Esophagus (tissue), 2 donors: Measurements from ENCODE around the gene ZFAND5. TPM values are rescaled to one million over a fixed set of nuclear protein-coding genes. Genes with fewer than 3 reads are reported as not detected.

ENCODE experiments used
- H3K27ac ChIP-seq, 2 donors: one replicate each; pipeline ENCODE4 v1.5.1; 2013; ENCODE audit warnings: low read depth in 2 of 2, mild to moderate bottlenecking in 2 of 2, inconsistent platforms in 1 of 2, low read length in 1 of 2, moderate library complexity in 1 of 2
- H3K27me3 ChIP-seq, 2 donors: one replicate each; pipeline ENCODE4 v1.6.1; 2013; ENCODE audit warnings: low read length in 2 of 2, control low read depth in 1 of 2, mild to moderate bottlenecking in 1 of 2; ENCODE audit not compliant: insufficient read depth in 2 of 2, control insufficient read depth in 1 of 2
- H3K36me3 ChIP-seq, 2 donors: one replicate each; pipeline ENCODE4 v1.6.1; 2013; ENCODE audit warnings: low read length in 1 of 2; ENCODE audit not compliant: control insufficient read depth in 2 of 2, insufficient read depth in 2 of 2
- H3K4me1 ChIP-seq, 2 donors: one replicate each; pipeline ENCODE4 v1.6.1; 2013; ENCODE audit warnings: low read length in 1 of 2; ENCODE audit not compliant: control insufficient read depth in 2 of 2, insufficient read depth in 2 of 2
- H3K4me3 ChIP-seq, 2 donors: one replicate each; pipeline ENCODE4 v1.5.1; 2013; ENCODE audit warnings: low read length in 2 of 2, mild to moderate bottlenecking in 2 of 2, low read depth in 1 of 2, moderate library complexity in 1 of 2
- H3K9me3 ChIP-seq, 2 donors: one replicate each; pipeline ENCODE4 v1.6.1; 2013; ENCODE audit warnings: mild to moderate bottlenecking in 2 of 2, low read depth in 1 of 2, low read length in 1 of 2, moderate library complexity in 1 of 2; ENCODE audit not compliant: control insufficient read depth in 2 of 2, insufficient read depth in 1 of 2
- WGBS, 2 donors: extraction: QIAGEN DNeasy Blood & Tissue Kit; methylation state at CpG; one replicate each; pipeline ENCODE4 v1.1.7; 2013; 5-methylcytosine and 5-hydroxymethylcytosine counted together
- polyA plus RNA-seq, 2 donors: library from polyadenylated mRNA; stranded (reverse); fragments of 200-250 nt; gene quantifications; one replicate each; pipeline ENCODE4 v1.2.3, GENCODE V29; 2013
- donor health status: healthy with polysubstance abuse.
- donor health status: Bipolar disorder and iron deficiency.

ZFAND5 gene
- polyA plus RNA-seq, 2 donors: 124 to 155 TPM

DNA sequence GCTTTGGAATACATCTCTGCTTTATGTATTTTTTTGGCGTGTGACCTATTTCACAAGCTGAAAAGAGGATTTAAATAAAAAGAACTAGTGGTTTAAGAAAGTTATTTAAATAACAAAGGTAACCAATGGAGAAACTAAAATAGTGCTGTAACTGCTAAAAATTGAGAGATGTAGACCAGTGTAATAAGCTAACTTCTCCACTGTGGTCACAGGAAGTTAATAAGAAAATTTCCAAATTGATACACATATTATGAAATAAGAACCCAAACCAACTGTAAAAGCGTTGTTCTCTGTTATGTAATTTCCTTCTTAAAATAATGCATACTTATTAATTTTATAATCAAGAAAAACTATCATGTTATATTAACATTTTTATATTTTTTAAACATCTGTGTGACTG lies 29.1 kb upstream of the ZFAND5 start:
- Histone ChIP-seq H3K27me3 (no peaks in the 10 kb centered on the region), H3K4me1 (no peaks in the 10 kb centered on the region), H3K27ac (no peak overlapping the region), H3K9me3 (no peaks in the 10 kb centered on the region), H3K4me3 (no peak overlapping the region), H3K36me3 (no peaks in the 10 kb centered on the region)
- 69 to 72% methylated on average over 2 of the region's 2 CpGs for WGBS, 2 donors

DNA sequence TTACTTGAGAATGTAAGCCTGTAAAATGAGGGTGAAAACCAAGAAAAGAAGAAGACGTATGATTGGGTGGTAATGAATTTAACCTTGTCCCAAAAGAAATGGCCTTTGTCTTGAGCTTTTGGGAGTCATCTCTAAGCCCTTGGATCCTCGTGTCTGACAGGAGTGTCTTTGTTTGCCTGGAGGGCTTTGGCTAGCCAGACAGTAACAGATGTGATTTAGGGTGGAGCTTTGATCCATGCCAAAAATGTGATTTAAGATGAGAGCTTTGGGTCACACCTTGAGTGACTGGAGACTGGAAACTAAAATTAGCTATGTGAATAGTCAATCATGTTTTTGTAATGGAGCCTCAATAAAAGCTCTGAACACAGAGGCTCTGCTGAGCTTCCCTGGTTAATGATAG lies 25.9 kb upstream of the ZFAND5 start:
- WGBS, 2 donors: 69 to 76% methylated on average over 2 of the region's 2 CpGs

DNA sequence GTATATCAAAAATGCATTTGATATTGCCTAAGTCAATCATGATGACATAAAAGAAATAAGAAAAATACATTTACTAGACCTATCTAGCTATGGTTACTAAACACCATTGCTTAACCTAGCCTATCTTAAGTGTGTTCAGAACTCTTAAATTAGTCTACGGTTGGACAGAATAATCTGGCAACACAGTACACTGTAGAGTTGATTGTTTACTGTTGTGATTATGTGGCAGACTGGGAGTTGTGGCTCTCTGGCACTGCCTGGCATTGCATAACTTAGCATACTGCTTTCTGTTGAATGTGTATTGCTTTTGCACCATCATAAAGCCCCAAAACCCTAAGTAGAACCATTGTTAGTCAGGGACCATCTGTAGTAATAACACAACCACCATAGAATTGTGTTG lies 21.2 kb upstream of the ZFAND5 start:
- Histone ChIP-seq H3K9me3 (no peaks in the 10 kb centered on the region), H3K4me1 (no peaks in the 10 kb centered on the region), H3K27me3 (no peaks in the 10 kb centered on the region), H3K4me3 (no peak overlapping the region), H3K27ac (no peak overlapping the region), H3K36me3 (no peaks in the 10 kb centered on the region)
- WGBS, 2 donors: 86 to 89% methylated on average over 1 of the region's 1 CpG

More for the DNA sequence above, 25.9 kb upstream of the ZFAND5 start:
- H3K27ac ChIP-seq: no peak overlapping the region
- no peaks in the 10 kb centered on the region for H3K9me3 ChIP-seq
- no peak overlapping the region for H3K4me3 ChIP-seq
- no peaks in the 10 kb centered on the region for H3K4me1 ChIP-seq
- no peaks in the 10 kb centered on the region for H3K27me3 ChIP-seq
- no peaks in the 10 kb centered on the region for H3K36me3 ChIP-seq

DNA sequence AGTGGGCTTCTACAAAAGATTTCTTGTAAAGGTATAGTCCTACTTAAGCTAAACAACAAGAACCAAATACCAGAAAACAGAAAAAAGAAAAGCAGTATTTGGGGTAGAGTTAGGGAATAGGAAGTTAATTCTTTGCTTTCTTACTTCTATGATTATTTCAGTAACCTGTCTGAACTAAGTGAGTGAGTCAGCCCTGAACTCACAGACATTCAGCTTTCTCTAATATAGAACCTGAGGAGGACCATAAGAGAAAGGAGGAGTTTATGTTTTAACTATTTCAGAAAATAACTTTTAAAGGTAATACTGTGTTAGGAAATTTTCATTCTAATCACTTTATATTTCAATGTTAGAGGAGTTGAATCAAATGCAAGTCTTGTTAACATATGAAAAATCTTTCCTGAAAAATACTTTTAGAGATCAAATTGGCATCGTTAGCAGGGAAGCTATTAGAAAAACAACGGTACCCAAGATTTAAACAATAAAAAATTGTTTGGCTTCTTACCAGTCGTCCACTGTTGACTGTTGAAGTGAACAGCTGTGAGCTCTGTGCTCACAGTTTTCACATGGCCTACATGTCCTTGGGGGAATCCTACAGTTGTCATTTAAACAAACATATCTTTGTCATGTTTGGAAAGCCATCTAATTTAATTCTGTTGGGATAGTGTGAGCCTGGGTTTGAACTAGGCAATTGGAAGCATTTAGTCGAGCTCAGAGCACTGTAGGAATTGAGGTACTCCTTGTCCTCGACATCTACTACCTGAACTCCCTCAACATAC lies 19.9 kb upstream of the ZFAND5 start:
- Histone ChIP-seq H3K36me3 (no peaks in the 10 kb centered on the region), H3K27ac (no peak overlapping the region), H3K9me3 (no peaks in the 10 kb centered on the region), H3K4me3 (no peak overlapping the region), H3K27me3 (no peaks in the 10 kb centered on the region), H3K4me1 (no peaks in the 10 kb centered on the region)
- 54 to 61% methylated on average over 5 of the region's 5 CpGs for WGBS, 2 donors

DNA sequence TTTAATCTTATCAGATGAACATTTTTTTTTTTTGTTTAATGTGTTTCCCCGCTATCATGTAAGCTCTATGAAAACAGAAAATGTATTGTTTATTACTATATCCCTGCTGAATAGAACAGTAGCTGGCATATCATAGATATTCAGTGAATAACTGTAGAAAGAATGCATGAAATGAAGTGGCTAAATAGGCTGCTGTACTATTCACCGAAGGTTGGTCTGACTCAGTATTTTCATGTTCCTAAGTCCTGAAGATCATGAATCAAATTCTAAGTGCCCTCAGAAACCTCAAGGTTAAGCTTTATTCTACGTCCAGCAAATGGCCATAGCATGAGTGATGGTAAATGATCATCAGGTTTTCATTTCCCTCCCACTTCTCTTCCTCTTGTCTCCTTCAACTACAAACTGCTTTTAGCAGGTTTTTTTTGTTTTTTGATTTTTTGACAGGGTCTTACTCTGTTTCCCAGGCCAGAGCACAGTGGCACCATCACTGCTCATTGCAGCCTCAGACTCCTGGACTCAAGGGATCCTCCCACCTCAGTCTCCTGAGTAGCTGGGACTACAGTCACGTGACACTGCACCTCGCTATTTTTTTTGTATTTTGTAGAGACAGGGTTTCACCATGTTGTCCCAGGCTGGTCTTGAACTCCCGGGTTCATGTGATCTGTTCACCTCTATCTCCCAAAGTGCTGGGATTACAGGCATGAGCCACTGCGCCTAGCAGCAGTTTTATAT lies 19.1 kb upstream of the ZFAND5 start:
- WGBS, 2 donors: 69 to 77% methylated on average over 7 of the region's 7 CpGs
- no peaks in the 10 kb centered on the region for H3K9me3 ChIP-seq

DNA sequence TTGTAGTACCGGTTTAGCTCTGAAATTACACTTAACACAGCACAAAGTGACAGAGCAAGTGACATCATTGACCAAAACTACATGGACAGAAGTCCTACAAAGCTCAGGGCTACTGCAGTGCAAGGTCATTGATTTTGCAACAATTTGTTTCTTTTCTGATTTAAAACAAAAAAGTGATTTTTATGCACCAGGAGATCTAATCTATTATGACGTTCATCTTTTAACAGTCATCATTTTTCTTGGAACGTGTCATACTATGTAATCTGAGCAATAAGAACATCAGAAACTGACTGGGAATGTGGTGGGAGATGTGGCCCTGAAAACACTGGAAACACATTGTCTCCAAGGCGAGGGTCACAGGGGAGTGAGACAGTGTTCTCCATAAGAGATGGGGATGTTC lies 17.4 kb upstream of the ZFAND5 start:
- WGBS, 2 donors: 83 to 85% methylated on average over 4 of the region's 4 CpGs

More for the DNA sequence above, 19.1 kb upstream of the ZFAND5 start:
- H3K27me3 ChIP-seq: no peaks in the 10 kb centered on the region
- no peak overlapping the region for H3K27ac ChIP-seq
- no peaks in the 10 kb centered on the region for H3K36me3 ChIP-seq
- no peak overlapping the region for H3K4me3 ChIP-seq
- H3K4me1 ChIP-seq: no peaks in the 10 kb centered on the region

DNA sequence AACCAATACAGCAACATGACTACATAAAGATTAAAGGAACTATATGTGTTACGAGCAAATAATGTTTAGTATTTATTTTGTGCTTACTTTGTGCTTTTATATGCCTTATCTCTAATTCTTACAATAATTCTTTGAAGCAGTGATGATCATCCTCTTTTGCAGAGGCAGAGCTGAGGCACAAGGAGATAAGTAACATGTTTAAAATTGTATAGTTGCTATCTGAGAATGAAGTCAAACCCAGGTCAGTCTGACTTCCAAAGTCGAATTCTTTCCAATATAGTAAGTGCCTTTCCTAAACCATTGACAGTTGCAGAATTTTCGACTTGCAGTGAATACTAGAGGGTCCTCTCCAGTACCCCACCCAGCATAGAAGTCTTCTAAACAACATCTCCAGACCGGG lies 12.0 kb upstream of the ZFAND5 start:
- no peaks in the 10 kb centered on the region for H3K9me3 ChIP-seq
- no peaks in the 10 kb centered on the region for H3K27me3 ChIP-seq
- WGBS, 2 donors: 84 to 87% methylated on average over 4 of the region's 4 CpGs
- H3K27ac ChIP-seq: no peak overlapping the region
- no peaks in the 10 kb centered on the region for H3K36me3 ChIP-seq
- no peak overlapping the region for H3K4me3 ChIP-seq
- H3K4me1 ChIP-seq: no peaks in the 10 kb centered on the region

More for the DNA sequence above, 17.4 kb upstream of the ZFAND5 start:
- Histone ChIP-seq H3K4me1 (no peaks in the 10 kb centered on the region), H3K27me3 (no peaks in the 10 kb centered on the region), H3K4me3 (no peak overlapping the region), H3K36me3 (no peaks in the 10 kb centered on the region), H3K9me3 (no peaks in the 10 kb centered on the region), H3K27ac (no peak overlapping the region)

DNA sequence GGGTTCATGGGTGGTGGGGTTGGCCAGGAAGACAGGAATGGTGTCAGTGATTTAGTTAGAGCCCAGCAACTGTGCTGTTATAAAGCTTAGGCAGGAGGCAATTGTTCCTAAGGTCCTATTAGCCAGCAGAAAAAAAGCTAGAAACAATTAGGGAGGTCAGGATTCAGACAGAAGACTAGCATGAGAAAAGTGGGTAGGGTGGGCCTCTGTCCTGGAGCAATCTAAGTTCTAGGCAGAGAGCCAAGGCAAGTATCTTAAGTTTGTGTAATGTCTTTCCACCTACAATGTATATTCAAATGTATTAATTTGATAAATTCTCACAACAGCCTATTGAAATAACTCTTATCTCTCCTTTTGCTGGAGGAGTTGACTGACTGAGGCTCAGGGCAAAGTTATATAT lies 6.1 kb upstream of the ZFAND5 start:
- H3K4me3 ChIP-seq: no peak overlapping the region
- H3K36me3 ChIP-seq: no peaks in the 10 kb centered on the region
- no peaks in the 10 kb centered on the region for H3K27me3 ChIP-seq
- H3K4me1 ChIP-seq: no peaks in the 10 kb centered on the region
- no peak overlapping the region for H3K27ac ChIP-seq
- no peaks in the 10 kb centered on the region for H3K9me3 ChIP-seq

DNA sequence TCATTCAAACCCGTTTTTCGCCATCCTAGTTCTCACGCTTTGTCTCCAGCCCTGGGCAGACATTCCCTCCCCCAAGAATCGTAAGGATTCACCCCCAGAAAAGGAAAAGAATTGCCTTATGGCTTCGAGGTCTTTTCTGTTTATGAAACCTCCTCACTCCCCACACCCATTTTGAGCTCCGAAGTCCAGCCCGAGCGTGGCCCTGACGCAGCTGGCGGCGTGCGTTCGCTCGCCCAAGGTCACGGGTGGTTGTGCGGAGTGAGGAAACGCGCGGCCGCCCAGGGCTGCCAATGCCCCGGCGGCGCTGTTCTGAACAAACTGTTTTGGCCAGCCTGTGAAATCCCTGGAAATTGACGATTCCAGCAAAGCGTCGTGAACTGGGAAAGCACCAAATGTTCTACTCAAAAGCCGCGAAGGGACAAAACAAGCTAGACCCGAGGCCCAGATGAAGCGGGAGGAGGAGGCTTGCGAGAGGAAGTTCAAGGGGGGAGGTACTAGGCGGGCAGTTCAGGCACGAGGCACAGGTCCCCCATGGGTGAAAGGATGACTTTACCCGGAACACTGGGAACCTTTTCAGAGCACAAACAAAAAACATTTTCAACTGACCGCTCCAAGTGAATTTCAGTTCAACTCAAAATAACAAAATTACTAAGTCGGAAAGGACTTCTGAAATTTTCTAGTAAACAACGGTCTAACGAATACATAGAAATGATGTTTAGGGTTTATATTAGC lies 683 bp upstream of the ZFAND5 start:
- H3K36me3 ChIP-seq: no peaks in the 10 kb centered on the region
- H3K4me1 ChIP-seq: no peaks in the 10 kb centered on the region
- H3K27me3 ChIP-seq: no peaks in the 10 kb centered on the region
- H3K4me3 ChIP-seq: peak overlapping the region; percentile 56 to 57
- H3K9me3 ChIP-seq: no peaks in the 10 kb centered on the region
- H3K27ac ChIP-seq: peak overlapping the region; percentile 98 to 100
- WGBS, 2 donors: 1 to 2% methylated on average over 38 of the region's 38 CpGs
